Measurements from ENCODE around the gene DDX59. TPM values are rescaled to one million over a fixed set of nuclear protein-coding genes. Genes with fewer than 3 reads are reported as not detected.

DDX59 gene
- total and polyA plus RNA-seq, 9 of the 15 experiments (the other 6 are each of a cell fraction or from before 2014, with no cell fraction given), result 8.3 to 30.4 (median 19.8) TPM

DNA sequence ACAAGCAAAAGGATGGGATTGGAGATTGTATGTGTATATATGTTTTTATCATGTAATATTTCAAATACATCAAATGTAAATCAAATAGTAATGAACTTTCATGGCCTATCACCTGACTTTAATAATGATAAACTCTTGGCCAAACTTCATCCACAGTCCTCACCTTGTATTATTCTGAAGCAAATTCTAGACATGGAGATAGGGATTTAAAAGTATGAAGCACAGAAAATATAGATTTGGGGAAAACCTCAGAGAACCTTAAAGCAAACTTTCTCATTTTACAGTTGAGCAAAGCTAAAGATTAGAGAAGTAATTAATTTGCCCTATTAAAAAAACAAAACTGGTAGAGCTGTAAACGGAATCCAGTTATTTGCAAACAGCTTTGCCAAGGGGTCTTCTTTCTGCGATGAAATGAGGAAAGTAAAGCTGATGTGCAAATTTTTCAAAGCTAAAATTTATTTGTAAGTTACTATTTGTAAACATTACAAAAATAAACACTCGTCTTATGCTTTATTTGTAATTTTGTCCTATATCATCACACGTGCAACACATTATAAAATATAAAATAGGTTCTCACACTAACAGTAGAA is 29.2 kb downstream of the DDX59 start:
- no peak for FAIRE-seq
- no peak for ATAC-seq
- Histone ChIP-seq H3K27ac (ENCODE audit: extremely low read depth, low read depth, low read length) (peak overlapping the region; percentile 92), H3K9ac (ENCODE audit: insufficient read depth in 1 of 2, low read depth in 2 of 2, low read length in 2 of 2) (peak overlapping the region in 1 of 2 experiments; percentile 68; a peak in 2 of 4 replicates), H3K27me3 (ENCODE audit: control insufficient read depth in 2 of 2, insufficient read depth in 2 of 2, low read length in 2 of 2) (no peaks in the 10 kb centered on the region), H4K20me1 (replicated peaks; ENCODE audit: control insufficient read depth, insufficient read depth, low read length) (no peaks in the 10 kb centered on the region), H3K36me3 (ENCODE audit: control insufficient read depth, insufficient read depth, low read length) (no peaks in the 10 kb centered on the region), H2AFZ (ENCODE audit: low read depth, low read length) (peak overlapping the region; percentile 84), H3K4me2 (ENCODE audit: insufficient read depth, low read length) (peak overlapping the region; percentile 69), H3K9me3 (replicated peaks; ENCODE audit: control insufficient read depth, insufficient read depth, low read depth, low read length) (0 out of 2 replicates have a peak, but pooled peaks cover 3% of the 10 kb centered on the region), H3K9me1 (ENCODE audit: control insufficient read depth, insufficient read depth, low read length) (no peaks in the 10 kb centered on the region), H3K79me2 (ENCODE audit: control insufficient read depth, insufficient read depth, low read length) (no peaks in the 10 kb centered on the region), H3K4me3 (no peak overlapping the region), H3K4me1 (replicated peaks in 1 of 2; ENCODE audit: control insufficient read depth in 2 of 2, insufficient read depth in 2 of 2, low read length in 2 of 2) (peaks cover 25 to 40% of the 10 kb centered on the region in 2 experiments)
- in situ Hi-C loops (cut with MboI), result no loop called here
- peak in 1 of 4 experiments; percentile 3 for DNase-seq (ENCODE audit: extremely low read depth in 1 of 4, low spot score in 3 of 4)
- 19% methylated on average over 4 of the region's 4 CpGs for WGBS (ENCODE audit: insufficient coverage, low coverage, missing lambda C conversion rate)
- intact Hi-C loops (cut with micrococcal nuclease), result loop anchor here (1.0 kb wide), 1 partner anchor 30 kb away; no protein-coding TSS in a partner anchor
- TSS peak; percentile 94 for BruUV-seq (replicated peaks)
- ChIA-PET POLR2A (interaction anchor here (1.0 to 1.9 kb wide), 3 partner anchors 12 to 29 kb away, joined by 4 to 13 read pairs (median 4); partner anchors contain the start of gene DDX59), CTCF (ENCODE audit: low intra/inter-chr PET ratio) (interaction anchor here (0.7 kb wide), 1 partner anchor 18 kb away, joined by 3 read pairs; no protein-coding TSS in a partner anchor)
- TF ChIP-seq DNMT1 (IDR thresholded peaks at IDR 0.05), result no peak
- TF ChIP-seq, protein P1, sequence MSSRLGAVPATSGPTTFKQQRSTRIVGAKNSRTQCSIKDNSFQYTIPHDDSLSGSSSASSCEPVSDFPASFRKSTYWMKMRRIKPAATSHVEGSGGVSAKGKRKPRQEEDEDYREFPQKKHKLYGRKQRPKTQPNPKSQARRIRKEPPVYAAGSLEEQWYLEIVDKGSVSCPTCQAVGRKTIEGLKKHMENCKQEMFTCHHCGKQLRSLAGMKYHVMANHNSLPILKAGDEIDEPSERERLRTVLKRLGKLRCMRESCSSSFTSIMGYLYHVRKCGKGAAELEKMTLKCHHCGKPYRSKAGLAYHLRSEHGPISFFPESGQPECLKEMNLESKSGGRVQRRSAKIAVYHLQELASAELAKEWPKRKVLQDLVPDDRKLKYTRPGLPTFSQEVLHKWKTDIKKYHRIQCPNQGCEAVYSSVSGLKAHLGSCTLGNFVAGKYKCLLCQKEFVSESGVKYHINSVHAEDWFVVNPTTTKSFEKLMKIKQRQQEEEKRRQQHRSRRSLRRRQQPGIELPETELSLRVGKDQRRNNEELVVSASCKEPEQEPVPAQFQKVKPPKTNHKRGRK (tag; IDR thresholded peaks at IDR 0.05), result peak; percentile 54; the same call in 1 of the 2 replicates
- TF ChIP-seq, protein P2, sequence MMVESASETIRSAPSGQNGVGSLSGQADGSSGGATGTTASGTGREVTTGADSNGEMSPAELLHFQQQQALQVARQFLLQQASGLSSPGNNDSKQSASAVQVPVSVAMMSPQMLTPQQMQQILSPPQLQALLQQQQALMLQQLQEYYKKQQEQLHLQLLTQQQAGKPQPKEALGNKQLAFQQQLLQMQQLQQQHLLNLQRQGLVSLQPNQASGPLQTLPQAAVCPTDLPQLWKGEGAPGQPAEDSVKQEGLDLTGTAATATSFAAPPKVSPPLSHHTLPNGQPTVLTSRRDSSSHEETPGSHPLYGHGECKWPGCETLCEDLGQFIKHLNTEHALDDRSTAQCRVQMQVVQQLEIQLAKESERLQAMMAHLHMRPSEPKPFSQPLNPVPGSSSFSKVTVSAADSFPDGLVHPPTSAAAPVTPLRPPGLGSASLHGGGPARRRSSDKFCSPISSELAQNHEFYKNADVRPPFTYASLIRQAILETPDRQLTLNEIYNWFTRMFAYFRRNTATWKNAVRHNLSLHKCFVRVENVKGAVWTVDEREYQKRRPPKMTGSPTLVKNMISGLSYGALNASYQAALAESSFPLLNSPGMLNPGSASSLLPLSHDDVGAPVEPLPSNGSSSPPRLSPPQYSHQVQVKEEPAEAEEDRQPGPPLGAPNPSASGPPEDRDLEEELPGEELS (CRISPR knock-in tag; IDR thresholded peaks at IDR 0.05; ENCODE audit: borderline replicate concordance), result no peak
- TF ChIP-seq, protein P3, sequence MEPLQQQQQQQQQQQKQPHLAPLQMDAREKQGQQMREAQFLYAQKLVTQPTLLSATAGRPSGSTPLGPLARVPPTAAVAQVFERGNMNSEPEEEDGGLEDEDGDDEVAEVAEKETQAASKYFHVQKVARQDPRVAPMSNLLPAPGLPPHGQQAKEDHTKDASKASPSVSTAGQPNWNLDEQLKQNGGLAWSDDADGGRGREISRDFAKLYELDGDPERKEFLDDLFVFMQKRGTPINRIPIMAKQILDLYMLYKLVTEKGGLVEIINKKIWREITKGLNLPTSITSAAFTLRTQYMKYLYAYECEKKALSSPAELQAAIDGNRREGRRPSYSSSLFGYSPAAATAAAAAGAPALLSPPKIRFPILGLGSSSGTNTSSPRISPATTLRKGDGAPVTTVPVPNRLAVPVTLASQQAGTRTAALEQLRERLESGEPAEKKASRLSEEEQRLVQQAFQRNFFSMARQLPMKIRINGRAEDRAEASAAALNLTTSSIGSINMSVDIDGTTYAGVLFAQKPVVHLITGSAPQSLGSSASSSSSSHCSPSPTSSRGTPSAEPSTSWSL (CRISPR knock-in tag; IDR thresholded peaks at IDR 0.05; ENCODE audit: borderline replicate concordance), result no peak
- TF ChIP-seq ZNF197 (CRISPR knock-in tag; IDR thresholded peaks at IDR 0.05; ENCODE audit: low read depth), result 0 out of 2 replicates have a peak, but pooled peaks have one; percentile 8
- no peak for TF ChIP-seq JUNB (CRISPR knock-in tag; conservative IDR thresholded peaks at IDR 0.05)
- TF ChIP-seq RFX7 (CRISPR knock-in tag; IDR thresholded peaks at IDR 0.05), result 0 out of 2 replicates have a peak, but pooled peaks have one; percentile 2
- TF ChIP-seq HMG20A (CRISPR knock-in tag; conservative IDR thresholded peaks at IDR 0.05), result 0 out of 2 replicates have a peak, but pooled peaks have one; percentile 27
- TF ChIP-seq MYBL2 (IDR thresholded peaks at IDR 0.05; ENCODE audit: low read depth), result no peak
- no peak for TF ChIP-seq MYBL2 (CRISPR knock-in tag; IDR thresholded peaks at IDR 0.05; ENCODE audit: borderline replicate concordance)
- TF ChIP-seq NR3C1 (CRISPR knock-in tag; IDR thresholded peaks at IDR 0.05), result no peak
- no peak for TF ChIP-seq KHSRP (IDR thresholded peaks at IDR 0.05)
- TF ChIP-seq KDM1A (IDR thresholded peaks at IDR 0.05), result no peak
- TF ChIP-seq MED1 (CRISPR knock-in tag; IDR thresholded peaks at IDR 0.05; ENCODE audit: borderline replicate concordance), result no peak
- TF ChIP-seq PTTG1 (tag; IDR thresholded peaks at IDR 0.05; ENCODE audit: low read depth), result 0 out of 2 replicates have a peak, but pooled peaks have one; percentile 14
- no peak for TF ChIP-seq XRCC5 (IDR thresholded peaks at IDR 0.05; ENCODE audit: low read depth, low read length)
- no peak for TF ChIP-seq SMARCC2 (IDR thresholded peaks at IDR 0.05; ENCODE audit: low read depth)

Data from K562 (cell line).